Stimulated activated naive CD4-positive, alpha-beta T cell treated with Interleukin-2 at 50 U/mL for 16 hours (primary cell): Measurements from ENCODE around the gene REEP6.
"Not testable (repeated sequence)": the region's sequence is repeated elsewhere in the genome, so short reads cannot be mapped to it uniquely, and the experiment has no call there.

Experiments used
- DNase-seq: peaks from one replicate; lab custom pipeline; 2025; lab: John Stamatoyannopoulos, UW

Gene REEP6

DNA sequence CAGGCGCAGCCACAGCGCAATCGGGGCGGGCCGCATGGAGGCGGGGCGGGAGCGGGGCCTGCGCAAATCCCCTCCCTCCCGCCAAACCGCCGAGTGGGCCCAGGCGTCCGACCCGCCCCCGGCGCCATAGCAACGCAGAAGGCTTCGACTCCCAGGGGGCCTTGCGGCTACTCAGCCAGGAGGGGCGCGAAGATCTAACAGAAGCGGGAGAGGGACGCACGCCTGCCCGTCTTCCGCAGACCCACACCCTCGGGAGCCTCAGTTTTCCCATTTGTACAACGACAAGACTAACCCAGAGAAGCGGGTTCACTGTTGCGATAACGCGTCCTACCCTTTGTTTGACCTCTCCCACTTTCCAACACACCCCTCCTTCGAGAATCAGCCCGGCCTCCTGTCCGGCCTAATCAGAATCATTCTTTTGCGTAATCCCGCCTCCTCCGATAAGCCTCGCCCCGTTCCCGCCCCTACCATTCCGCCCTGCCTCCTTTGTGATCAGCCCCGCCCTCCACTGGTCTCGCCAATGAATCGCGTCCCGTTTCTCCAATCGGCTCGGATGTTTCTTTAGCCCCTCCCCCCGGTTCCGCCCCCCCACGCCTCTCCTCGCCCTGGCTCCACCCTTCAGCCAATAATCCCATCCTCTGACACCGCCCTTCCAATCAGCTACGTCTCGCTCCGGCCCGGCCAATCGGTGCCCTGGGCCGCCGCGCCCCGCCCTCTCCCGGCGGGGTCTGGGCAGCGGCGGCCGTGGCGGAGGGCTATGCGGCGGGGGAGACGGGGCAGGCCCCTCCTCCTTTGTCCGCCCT, 469 bp upstream of the REEP6 start, which contains the start of gene PCSK4:
TSS of gene PCSK4 (minus strand) at position 40 of the 803 bp plus-strand sequence. CDS start at position 36, 4 bp downstream.
- DNase-seq = peak; percentile 95

DNA sequence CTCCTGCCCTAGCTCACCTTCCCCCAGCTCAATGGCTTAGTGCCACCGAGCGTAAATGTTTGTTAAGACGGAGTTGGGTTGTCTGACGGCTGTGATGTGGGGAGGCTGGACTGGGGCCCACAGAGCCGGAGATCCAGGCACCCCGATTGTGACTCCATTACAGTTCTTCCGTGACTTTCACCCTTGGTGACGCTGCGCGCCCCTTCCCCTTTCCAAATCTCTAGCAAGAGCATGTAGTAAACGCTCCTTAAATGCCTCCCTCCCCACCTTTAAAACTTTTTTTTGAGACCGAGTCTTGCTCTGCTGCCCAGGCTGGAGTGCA, 829 bp downstream of the REEP6 start:
- DNase-seq = no peak

DNA sequence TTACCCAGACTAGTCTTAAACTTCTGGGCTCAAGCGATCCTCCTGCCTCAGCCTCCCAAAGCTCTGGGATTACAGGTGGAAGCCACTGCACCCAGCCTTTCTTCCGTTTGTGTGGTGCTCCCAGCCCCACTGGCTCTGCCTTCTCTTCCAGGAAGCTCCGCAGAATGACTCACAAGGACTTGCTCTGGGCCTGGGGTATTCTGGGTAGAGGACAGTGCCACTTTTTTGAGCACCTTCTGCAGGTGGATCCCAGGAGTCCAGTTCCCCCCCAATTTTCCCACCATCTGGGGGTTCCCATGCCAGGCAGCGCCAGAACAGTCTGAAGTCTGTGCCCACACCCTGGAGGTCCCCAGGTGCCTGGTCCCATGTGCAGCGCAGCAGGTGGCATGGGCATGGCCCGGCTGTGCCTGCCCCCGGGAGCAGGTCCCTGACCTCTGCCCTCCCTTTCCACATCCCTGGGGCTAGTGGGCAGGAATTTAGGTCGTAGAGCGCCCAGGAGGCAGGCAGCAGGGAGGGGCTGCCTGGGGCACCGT, 1.6 kb downstream of the REEP6 start:
- DNase-seq = no peak

DNA sequence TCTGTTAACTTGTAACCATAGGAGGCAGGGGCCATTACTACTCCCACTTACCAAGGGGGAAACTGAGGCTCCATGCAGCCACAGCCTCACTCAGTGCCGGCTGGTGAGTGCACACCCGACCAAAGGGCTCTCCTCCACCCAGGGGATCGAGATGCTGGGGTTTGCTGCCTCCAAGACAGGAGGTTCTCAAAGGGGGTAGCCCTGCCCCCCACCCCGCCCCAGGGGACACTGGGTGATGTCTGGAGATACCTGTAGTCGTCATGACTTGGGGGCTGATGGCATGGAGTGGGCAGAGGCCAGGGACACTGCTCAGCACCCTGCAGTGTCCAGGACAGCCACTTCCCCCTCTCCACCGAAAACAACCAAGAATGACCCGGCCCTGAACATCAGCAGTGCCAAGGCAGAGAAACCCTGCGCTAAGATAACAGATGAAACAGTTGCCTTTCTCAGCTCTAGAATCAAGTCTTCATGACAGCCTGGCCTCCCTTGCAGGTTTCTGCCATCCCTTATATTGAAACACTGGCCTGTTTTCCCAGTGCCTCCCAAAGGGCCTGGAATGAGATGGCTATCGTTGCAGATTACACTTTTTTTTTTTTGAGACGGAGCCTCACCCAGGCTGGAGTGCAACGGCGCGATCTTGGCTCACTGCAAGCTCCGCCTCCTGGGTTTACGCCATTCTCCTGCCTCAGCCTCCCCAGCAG, 3.3 kb downstream of the REEP6 start:
- no peak for DNase-seq

DNA sequence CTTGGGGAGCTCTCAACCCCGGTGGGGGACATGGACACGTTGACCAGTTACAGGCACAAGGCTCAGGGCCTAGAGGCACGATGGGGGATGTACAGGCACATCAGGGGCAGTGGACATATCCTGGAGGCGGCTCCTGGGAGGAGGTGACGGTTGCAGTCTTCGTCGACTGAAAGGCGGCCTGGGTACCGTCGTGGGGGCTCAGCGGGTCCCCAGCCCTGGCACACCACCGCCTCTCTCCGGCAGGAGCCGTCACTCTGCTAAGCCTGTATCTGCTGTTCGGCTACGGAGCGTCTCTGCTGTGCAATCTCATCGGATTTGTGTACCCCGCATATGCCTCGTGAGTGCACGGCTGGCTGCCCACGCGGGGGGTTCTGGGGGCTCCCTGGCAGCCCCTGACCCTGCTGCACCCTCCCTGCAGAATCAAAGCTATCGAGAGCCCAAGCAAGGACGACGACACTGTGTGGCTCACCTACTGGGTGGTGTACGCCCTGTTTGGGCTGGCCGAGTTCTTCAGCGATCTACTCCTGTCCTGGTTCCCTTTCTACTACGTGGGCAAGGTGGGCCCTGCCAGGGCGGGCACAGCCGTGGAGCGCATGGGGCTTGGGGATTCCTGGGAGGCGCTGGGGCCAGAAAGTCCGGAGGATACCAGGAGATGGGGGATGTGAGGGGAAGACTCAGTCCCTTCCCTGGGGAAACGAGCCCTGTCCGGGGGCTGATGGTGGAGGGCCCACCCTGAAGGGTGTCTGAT, 4.2 kb downstream of the REEP6 start:
- no peak for DNase-seq

DNA sequence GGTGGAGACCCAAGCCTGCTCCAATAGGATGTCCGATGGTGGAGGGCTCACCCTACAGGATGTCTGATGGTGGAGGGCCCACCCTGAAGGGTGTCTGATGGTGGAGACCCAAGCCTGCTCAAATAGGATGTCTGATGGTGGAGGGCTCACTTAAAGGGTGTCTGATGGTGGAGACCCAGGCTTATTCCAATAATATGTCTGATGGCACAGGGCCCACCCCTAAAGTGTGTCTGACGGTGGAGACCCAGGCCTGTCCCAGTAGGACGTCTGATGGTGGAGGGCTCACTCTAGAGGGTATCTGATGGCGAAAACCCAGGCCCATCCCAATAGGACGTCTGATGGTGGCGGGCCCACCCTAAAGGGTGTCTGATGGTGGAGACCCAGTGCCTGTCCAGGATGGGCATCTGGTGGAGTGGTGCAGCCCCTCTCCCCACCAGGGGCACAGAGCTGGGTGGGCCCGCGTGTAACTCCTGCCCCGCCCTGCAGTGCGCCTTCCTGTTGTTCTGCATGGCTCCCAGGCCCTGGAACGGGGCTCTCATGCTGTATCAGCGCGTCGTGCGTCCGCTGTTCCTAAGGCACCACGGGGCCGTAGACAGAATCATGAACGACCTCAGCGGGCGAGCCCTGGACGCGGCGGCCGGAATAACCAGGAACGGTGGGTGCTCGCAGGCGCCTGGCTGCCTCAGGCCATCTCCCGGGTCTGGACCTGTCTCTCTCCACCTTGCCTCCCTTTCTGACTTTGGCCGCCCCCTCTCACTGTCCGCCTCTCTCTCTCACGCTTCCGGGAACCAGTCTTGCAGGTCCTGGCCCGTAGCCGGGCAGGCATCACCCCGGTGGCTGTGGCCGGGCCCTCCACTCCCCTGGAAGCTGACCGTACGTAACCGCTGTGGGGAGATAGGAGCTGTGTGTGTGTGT, 5.1 kb downstream of the REEP6 start:
- no peak for DNase-seq

DNA sequence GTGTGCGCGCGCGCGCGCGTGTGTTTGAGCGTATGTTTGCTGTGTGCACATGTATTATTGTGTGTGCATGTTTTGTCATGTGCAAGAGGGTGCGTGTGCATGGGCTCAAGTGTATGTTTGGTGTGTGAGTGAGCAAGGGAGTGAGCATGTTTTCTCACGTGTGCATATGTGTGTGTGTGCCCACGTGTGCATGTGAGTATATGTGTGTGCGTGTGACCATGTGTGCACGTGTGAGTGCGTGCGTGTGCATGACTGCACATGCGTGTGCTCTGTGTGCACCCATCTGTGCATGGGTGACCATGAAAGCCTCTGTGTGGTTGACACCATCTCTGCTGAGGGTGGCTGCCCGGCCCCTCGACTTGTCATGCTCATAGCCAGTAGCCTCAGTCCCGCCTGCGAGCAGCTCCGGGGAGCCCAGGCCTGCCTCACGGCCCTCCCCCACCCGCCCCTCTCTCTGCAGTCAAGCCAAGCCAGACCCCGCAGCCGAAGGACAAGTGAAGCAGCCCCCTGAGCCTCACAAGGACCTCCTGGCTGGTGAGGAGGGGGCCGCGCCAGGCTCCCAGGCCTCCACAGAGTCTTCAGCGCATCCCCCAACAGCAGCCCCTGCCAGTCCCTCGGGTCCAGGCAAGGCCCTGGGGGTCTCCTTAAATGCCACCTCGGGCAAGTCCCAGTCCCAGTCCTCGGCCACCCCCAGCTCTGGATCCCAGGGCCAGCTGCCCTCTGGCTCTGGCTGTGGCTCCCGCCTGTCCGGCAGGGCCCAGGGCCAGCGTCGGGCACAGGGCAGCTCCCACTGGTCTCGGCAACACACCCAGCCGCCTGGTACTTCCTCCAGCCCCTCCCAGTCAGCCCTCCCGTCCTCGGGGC, 6.0 kb downstream of the REEP6 start:
- DNase-seq = no peak

DNA sequence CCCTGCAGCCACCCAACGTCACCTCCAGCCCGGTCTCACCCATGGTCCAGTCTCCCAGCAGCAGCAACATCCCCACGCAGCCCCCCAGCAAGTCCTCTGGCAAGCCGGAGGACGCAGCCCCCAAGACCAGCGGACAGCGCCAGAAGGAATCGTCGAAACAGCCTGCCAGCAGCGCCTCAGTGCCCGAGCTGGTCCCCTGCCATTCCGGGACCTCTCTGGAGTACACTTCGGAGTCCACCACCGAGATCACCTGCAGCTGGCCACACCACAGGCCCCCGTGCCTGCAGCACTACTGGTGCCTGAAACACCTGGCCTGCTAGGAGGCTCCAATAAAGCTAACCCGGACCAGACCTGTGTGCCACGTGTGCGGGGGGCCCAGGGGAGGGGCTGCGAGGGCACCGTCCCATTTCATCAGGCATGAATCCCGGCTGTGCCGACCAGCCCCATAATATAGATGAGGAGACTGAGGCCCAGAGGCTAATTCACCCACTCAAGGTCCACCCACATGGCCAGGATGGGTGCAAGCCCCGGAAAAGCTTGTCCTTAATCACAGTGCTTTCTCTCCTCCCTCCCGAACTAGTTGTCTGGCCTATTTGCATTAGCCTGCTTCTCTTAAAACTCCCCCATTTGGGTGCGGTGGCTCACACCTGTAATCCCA, 6.7 kb downstream of the REEP6 start:
- no peak for DNase-seq

DNA sequence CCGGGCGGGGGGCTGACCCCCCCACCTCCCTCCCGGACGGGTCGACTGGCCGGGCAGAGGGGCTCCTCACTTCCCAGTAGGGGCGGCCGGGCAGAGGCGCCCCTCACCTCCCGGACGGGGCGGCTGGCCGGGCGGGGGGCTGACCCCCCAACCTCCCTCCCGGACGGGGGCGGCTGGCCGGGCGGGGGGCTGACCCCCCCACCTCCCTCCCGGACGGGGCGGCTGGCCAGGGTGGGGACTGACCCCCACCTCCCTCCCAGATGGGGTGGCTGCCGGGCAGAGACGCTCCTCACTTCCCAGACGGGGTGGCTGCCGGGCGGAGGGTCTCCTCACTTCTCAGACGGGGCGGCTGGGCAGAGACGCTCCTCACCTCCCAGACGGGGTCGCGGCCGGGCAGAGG, 8.2 kb downstream of the REEP6 start:
- DNase-seq = not testable (repeated sequence)

DNA sequence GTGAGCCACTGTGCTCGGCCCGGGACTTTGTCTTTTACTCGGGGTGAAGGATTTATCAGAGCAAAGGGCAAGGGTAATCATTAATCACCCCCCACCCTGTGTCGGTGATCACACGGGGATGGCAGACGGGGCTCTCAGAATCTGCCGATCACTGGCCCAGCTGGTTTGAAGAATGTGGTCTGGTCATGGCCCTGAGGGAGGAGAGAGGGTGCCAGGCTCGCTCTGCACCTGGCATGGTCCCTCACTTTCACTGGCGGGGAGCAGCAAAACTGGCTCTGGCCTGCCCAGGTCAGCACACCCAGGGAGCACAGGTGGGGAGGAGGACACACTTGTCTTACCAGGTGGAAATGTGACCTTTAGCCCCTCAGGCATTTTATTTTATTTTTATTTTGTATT, 10.2 kb downstream of the REEP6 start:
- no peak for DNase-seq

DNA sequence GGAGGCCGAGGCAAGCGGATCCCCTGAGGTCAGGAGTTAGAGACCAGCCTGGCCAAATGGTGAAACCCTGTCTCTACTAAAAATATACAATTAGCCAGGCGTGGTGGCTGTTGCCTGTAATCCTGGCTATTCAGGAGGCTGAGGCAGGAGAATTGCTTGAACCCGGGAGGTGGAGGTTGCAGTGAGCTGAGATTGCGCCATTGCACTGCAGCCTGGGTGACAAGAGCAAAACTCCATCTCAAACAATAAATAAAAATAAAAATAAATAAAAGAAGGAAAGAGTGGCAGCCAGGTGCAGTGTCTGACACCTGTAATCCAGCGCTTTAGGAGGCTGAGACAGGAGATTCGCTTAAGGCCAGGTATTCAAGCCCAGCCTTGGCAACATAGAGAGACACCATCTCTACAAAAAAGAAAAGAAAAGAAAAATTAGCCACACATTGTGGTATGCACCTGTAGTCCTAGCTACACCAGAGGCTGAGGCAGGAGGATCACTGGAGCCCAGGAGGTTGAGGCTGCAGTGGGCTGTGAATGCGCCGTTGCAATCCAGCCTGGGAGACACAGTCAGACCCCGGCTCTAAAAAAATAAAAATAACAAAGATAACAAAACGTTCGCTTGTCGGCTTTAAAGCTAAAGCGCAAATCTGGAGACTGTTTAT, 11.6 kb downstream of the REEP6 start:
- no peak for DNase-seq

DNA sequence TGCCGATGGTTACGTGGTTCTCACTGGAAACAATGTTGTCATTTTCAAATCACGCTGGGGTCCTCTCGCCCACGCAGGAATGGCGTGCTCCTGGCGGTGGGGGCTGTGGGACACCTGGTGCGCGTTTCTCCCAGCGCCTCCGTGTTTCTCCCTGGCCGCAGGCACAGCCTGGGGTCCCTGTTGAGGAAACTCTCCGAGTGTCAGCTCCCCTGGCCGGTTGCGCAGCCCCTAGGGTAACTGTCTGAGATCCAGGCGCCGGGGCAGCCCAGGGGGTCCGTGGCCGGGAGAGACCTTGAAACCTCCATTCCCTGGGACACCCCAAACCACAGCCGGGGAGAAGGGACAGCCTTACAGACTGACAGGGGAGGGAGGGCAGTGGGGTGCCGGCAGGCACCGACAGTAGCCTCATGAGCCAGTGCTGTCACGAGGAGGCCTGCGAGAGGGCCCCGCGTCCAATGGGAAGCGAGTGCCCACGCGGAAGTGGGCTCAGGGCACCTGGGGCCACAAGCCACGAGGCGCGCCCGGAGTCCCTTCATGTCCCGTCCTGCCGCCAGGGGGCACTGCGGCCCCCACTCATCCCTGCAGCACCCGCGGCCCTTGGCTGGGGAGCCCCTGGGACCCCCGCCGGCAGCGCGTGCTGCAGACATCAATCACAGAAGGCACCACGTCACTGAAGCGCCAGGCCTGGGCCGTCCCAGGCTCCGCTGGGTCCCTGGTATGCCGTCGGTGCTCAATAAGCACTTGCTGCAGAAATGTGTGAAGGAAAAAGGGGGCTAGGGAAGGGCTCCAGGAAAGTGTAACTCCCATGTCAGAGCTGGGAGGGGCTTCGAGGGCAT, 12.3 kb downstream of the REEP6 start:
- DNase-seq = peak; percentile 61

DNA sequence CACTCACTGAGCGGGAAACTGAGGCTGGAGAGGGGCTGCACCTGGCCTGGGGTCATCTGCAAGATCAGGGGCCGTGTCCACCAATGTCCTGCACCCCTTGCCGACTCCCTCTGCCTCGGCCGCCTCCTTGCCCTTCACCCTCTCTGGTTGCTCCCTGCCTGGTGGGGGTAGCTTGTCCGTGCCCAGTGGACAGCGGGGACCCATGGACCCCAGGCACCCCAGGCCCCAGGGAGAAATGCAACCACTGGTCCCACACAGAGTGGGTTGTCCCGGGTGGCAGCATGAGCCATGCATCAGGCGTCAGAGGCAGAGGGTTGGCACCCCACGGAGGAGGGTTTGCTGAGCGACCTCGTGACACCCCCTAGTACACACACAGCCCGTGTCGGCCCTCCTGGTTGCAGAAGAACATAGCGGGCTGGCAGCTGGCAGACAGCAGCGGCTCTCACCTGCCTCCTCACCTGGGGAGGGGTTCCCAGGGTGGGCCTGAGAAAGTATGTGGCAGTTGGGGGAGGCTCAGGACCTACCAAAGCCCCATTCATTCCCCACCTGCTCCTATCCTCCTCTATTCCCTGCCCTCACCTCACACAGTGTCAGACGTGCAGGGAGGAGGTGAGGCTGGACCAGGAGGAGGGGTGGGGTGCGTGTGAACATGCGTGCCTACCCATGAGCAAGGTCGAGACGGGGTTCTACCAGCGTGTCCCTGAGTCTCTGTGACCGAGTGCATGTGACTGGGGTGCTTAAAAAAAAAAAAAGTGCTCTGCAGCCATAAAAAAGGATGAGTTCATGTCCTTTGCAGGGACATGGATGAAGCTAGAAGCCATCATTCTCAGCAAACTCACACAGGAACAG, 13.2 kb downstream of the REEP6 start:
- DNase-seq = no peak

DNA sequence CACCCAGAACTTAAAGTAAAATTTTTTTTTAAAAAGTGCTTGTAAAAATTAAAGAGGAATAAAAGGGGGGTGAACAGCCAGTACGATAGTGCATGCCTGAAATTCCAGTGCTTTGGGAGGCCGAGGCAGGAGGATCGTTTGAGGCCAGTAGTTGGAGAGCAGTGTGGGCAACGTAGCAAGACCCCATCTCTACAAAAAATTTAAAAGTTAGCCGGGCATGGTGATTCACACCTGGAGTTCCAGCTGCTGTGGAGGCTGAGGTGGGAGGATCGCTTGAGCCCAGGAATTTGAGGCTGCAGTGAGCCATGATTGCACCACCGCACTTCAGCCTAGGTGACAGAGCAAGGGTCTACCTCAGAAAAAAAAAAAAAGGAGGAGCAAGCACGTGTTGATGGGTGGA, 14.0 kb downstream of the REEP6 start:
- no peak for DNase-seq

DNA sequence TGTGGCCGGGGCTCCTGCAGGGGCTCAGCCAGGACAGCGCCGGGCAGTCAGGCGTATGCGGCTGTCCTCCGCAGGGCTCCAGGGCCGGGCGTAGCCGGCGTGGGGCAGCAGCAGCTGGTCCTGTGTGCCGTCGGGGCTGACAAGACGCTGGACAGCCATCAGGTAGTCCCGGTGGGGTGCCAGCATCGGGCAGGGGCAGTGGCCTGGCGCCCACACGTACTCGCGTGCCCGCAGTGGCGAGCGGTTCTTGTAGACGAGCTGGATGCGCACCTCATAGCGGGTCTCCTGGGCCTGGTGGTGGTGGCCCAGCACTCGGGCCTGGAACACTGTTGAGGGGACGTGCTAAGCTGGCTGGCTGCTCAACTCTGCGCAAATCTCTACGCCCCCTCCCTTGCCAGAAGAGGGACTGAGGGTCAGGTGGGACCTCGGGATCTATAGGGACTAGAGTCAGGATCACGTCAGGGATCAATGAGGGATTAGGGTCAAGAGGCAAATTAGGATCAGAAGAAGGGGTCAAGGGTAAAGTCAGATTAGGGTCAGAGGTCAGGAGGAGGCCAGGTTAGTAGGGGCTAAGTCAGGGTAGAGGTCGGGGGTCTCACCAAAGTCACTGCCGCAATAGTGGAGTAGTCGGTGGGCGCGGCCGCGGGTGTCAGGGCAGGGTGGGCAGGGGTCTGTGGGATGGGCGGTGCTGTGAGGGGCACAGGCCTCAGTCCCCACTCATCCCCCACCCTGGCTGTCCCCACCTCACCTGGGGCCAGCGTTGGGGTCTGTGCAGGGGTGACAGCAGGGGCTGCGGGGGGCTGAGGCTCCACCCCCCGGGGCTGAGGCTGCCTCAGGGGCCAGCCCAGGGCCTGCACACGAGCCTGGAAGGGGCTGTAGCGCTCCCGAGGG, 15.3 kb downstream of the REEP6 start:
- DNase-seq = no peak

DNA sequence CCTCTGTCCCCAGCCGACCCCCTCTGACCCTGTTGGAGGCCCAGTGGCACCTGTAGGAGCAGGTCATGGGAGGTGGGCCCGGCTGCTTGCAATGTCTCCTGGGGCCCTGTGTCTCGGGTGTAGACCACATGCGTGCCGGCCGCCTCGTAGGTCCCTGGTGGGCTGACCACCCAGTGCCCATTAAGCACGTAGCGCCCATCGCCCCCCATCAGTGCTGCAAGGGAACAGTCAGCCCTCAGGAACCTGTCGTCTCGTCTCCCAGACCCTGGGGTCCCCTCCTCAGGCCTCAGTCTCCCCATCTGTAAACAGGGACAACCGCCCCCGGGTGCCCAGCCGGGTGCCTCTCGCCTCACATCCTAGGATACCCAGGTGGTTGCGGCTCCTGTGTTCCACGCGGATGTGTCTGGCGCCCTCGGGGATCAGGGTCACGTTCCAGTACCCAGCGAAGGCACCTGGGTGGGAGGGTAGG, 16.2 kb downstream of the REEP6 start:
- no peak for DNase-seq
